Spleen (tissue), 13 donors: ENCODE results near the gene SLC25A28. TPM values are rescaled to one million over a fixed set of nuclear protein-coding genes. Genes with fewer than 3 reads are reported as not detected.
A peak's percentile ranks its signal among the peaks of the same experiment; 100 is the strongest.

Experiments
- DNase-seq: peaks from one replicate; pipeline ENCODE4 v3.0.0-alpha.2; 2020
- H3K27ac ChIP-seq, 8 donors: fragments of 200-600 bp; sonication (generic) in 7 of 8; 1 replicate in 4 of 8; 2 replicates in 4 of 8; pipeline versions ENCODE4 v1.5.0 to v1.8.0; 2016 to 2021; ENCODE audit warnings: inconsistent platforms in 4 of 8, mild to moderate bottlenecking in 4 of 8, moderate library complexity in 1 of 8
- H3K27me3 ChIP-seq, 7 donors: fragments of 200-600 bp; sonication (generic) in 6 of 7; replicated peaks in 1 of 7; 1 replicate in 4 of 7; 2 replicates in 3 of 7; pipeline versions ENCODE4 v1.5.0 to v1.8.0; 2016 to 2021; ENCODE audit warnings: inconsistent platforms in 3 of 7, mild to moderate bottlenecking in 1 of 7
- H3K36me3 ChIP-seq, 6 donors: fragments of 200-600 bp; sonication (generic) in 5 of 6; 1 replicate in 4 of 6; 2 replicates in 2 of 6; pipeline versions ENCODE4 v1.5.0 to v1.8.0; 2016 to 2021; ENCODE audit warnings: inconsistent platforms in 2 of 6
- H3K4me1 ChIP-seq, 6 donors: fragments of 200-600 bp; sonication (generic) in 5 of 6; 1 replicate in 3 of 6; 2 replicates in 3 of 6; pipeline versions ENCODE4 v1.5.0 to v1.8.0; 2016 to 2021; ENCODE audit warnings: inconsistent platforms in 3 of 6
- H3K4me3 ChIP-seq, 8 donors: fragments of 200-600 bp; sonication (generic) in 7 of 8; 1 replicate in 4 of 8; 2 replicates in 4 of 8; pipeline versions ENCODE4 v1.5.0 to v1.8.0; 2016 to 2021; ENCODE audit warnings: inconsistent platforms in 4 of 8, mild to moderate bottlenecking in 4 of 8, moderate library complexity in 2 of 8
- H3K9me3 ChIP-seq, 8 donors: fragments of 200-600 bp; sonication (generic) in 7 of 8; 1 replicate in 4 of 8; 2 replicates in 4 of 8; pipeline versions ENCODE4 v1.5.0 to v1.8.0; 2016 to 2021; ENCODE audit warnings: inconsistent platforms in 4 of 8
- POLR2A ChIP-seq, 3 donors: fragments of 450-650 bp; IDR thresholded peaks; one replicate each; pipeline ENCODE4 v1.5.1; 2017; ENCODE audit warnings: antibody characterized with exemption in 3 of 3, mild to moderate bottlenecking in 1 of 3
- POLR2AphosphoS5 ChIP-seq, 3 donors: sonication (generic); formaldehyde crosslinking; IDR thresholded peaks; one replicate each; pipeline ENCODE4 v1.5.1; 2017; ENCODE audit warnings: antibody characterized with exemption in 3 of 3
- WGBS, 5 donors: extraction: QIAGEN DNeasy Blood & Tissue Kit in 3 of 5; methylation state at CpG; one replicate each; pipeline versions ENCODE4 v1.1.5 to v1.1.7; 2013 to 2018; 5-methylcytosine and 5-hydroxymethylcytosine counted together
- intact Hi-C: fragments of 100-400 bp; cut with DNase I; formaldehyde crosslinking; loops from one replicate; pipeline ENCODE4 v1.15.0; 2023; ENCODE audit warnings: low total_unique reads
- long read RNA-seq, 2 donors: transcript quantifications; one replicate each; lab custom pipeline, GENCODE V29; 2026
- polyA plus RNA-seq, 3 donors: library from polyadenylated mRNA; stranded (reverse); fragments of 200-250 nt; gene quantifications; one replicate each; pipeline ENCODE4 v1.2.1, GENCODE V29; 2013
- total RNA-seq, 7 donors: library from RNA; depleted of rRNA in 3 of 7; stranded (reverse); fragments of >200 nt in 3 of 7; fragmentation: NEBNext Ultra II Directional in 4 of 7; extraction: Animal tissue kit (Norgen Biotek cat#: 25700) in 4 of 7; gene quantifications; one replicate each; pipeline versions ENCODE4 v1.1.0 to v1.2.1, GENCODE V29; 2016 to 2021
- TF ChIP-seq, protein P1 (sequence below), 11 experiments: fragments of 200-600 bp in 7 of 11; fragments of 450-650 bp in 4 of 11; sonication (generic) in 4 of 11; IDR thresholded peaks in 8 of 11; conservative IDR thresholded peaks in 3 of 11; 1 replicate in 7 of 11; 2 replicates in 4 of 11; pipeline versions ENCODE4 v1.4.0 to v1.8.0; 2016 to 2021; ENCODE audit warnings: antibody characterized with exemption in 11 of 11, inconsistent platforms in 4 of 11, mild to moderate bottlenecking in 1 of 11
- donor health status: healthy with polysubstance abuse.
- donor health status: DM: no; HTN: no; CAD: no; lungs with moderate emphysema.
- donor health status: DM: no; HTN: no; CAD: no.
- donor health status: Bipolar disorder and iron deficiency.
- donor health status: healthy.
- donor health status: DM: no; HTN: no; CAD: no.
- donor health status: DM: yes; HTN: yes; CAD: no.

Gene SLC25A28, protein sequence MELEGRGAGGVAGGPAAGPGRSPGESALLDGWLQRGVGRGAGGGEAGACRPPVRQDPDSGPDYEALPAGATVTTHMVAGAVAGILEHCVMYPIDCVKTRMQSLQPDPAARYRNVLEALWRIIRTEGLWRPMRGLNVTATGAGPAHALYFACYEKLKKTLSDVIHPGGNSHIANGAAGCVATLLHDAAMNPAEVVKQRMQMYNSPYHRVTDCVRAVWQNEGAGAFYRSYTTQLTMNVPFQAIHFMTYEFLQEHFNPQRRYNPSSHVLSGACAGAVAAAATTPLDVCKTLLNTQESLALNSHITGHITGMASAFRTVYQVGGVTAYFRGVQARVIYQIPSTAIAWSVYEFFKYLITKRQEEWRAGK
- 10 to 100 TPM; 33.9 to 67.1 (median 51.6) TPM for total RNA-seq
- 100 to 1,000 TPM in 1 of 3 donors, 10 to 100 TPM in 2; 54.0 to 120 (median 80.8) TPM for polyA plus RNA-seq
- long read RNA-seq, donor 1, transcript SLC25A28-201 (4 exons, 1,451 nt), result major isoform, 5 of 14 reads
- long read RNA-seq, donor 1, partial matches to known transcripts, result 7 of 14 reads
- long read RNA-seq, donor 1, other reads (novel, unspliced or antisense), result 0 of 14 reads
- long read RNA-seq, donor 2, partial matches to known transcripts, result 0 of 2 reads
- long read RNA-seq, donor 2, other reads (novel, unspliced or antisense), result 0 of 2 reads

DNA sequence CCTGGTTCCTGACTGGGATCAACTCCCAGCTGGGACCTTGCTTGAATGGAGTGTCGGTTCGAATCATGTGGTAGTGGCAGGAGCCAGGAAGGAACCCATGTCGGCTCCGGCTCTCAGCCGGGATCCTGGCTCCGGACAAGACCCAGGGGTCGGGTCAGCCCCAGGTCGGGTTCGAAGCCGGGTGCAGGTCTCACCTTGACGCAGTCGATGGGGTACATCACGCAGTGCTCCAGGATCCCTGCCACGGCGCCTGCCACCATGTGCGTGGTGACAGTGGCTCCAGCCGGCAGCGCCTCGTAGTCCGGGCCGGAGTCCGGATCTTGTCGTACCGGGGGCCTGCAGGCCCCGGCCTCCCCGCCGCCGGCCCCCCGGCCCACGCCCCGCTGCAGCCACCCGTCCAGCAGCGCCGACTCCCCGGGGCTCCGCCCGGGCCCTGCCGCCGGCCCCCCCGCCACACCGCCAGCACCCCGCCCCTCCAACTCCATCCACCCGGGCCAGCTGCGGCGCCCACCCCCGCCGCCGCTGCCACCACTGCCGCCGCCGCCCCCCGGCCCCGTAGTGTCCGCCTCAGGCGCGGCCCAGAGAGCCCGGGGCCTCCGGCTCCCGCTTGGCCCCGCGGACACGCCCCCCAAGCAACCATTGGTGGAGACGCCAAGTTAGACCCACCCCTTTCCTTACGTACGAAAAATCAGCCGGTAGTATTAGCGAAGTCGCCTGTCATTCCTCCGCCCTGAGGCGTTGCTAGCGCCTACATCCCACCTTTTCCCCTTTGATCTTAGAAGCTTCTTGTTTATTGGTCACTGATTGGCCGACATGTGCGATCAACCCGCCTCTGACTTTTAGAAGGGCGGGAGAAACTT is at the start of gene SLC25A28:
Gene SLC25A28, minus strand, starts transcription at position 589 of the 860 bp plus-strand sequence. Its CDS starts 104 bp downstream, at position 485.
- DNase-seq, result peak; percentile 97
- Histone ChIP-seq H3K27me3 (no peaks in the 10 kb centered on the region), H3K27ac (peak within 1 kb of the TSS; percentile 91 to 100 (median 99)), H3K4me1 (peaks cover 27 to 61% (median 52%) of the 10 kb centered on the region in 6 donors), H3K4me3 (peak within 1 kb of the TSS; percentile 68 to 93 (median 80)), H3K9me3 (no peaks in the 10 kb centered on the region), H3K36me3 (peaks cover 0 to 13% (median 0%) of the 10 kb centered on the region in 6 donors)
- TF ChIP-seq POLR2A (IDR thresholded peaks at IDR 0.05) (peak in 1 of 3 donors; percentile 43), POLR2AphosphoS5 (IDR thresholded peaks at IDR 0.05) (peak in 1 of 3 donors; percentile 37)
- TF ChIP-seq, protein P1, sequence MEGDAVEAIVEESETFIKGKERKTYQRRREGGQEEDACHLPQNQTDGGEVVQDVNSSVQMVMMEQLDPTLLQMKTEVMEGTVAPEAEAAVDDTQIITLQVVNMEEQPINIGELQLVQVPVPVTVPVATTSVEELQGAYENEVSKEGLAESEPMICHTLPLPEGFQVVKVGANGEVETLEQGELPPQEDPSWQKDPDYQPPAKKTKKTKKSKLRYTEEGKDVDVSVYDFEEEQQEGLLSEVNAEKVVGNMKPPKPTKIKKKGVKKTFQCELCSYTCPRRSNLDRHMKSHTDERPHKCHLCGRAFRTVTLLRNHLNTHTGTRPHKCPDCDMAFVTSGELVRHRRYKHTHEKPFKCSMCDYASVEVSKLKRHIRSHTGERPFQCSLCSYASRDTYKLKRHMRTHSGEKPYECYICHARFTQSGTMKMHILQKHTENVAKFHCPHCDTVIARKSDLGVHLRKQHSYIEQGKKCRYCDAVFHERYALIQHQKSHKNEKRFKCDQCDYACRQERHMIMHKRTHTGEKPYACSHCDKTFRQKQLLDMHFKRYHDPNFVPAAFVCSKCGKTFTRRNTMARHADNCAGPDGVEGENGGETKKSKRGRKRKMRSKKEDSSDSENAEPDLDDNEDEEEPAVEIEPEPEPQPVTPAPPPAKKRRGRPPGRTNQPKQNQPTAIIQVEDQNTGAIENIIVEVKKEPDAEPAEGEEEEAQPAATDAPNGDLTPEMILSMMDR (IDR thresholded peaks at IDR 0.05 in 8 of 11, conservative IDR thresholded peaks at IDR 0.05 in 3 of 11), result peak in 3 of 11 experiments; percentile 18 to 34 (median 26)
- WGBS, 5 donors, result 0 to 1% (median 1%) methylated on average over 18 to 75 of the region's 75 CpGs
- intact Hi-C loops, result loop anchor here (5.0 to 10.0 kb wide), 2 partner anchors 95 to 183 kb away; no protein-coding TSS in a partner anchor

DNA sequence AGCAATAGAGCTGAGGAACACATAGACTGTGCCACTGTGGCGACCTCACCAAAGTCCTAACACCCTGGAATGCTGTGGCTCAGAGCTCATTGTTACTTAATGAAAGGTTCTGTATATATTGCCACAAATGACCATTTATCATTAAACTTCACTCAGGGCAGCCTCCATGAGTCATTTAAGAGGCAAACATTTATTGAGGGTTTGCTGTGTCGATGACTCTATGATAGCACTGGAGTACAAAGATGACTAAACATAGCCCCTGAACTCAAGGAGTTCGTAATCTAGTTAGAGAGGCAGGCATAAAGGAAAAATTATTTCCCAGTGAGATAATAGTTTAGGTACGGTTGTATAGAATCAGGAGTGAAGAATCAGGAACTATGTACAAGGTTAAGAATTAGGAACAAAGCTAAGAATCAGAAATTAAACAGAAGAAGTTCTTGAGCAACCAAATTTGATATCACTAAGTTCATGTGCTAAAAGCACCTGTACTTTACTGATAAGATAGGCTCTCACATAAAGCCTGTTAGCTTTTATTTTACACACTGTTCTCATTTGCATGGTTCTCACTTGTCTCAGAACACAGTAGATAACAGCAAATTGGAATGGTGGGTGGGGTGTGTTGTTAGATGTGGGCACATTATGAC is 47.0 kb upstream of the SLC25A28 start:
- intact Hi-C loops, result no loop called here
- no peak for DNase-seq
- WGBS, 5 donors, result 87 to 95% (median 89%) methylated on average over 4 of the region's 4 CpGs

DNA sequence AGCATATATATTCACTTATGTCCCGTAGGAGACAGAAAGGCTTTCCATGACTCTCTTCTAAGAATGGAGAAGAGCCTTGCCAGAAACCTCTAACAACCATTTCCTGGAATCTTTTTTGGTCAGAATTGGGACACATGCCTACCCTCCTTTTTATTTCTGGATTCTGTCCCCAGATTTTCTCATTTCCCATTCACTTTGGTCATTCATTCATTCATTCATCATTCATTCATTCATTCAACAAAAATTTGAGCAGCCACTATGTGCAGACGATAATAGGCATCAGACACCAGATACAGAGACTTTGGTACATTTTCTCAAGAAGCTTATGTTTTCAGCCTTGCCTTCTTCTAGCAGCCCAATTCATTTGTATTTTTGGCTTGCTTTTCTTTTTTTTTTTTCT is 45.1 kb upstream of the SLC25A28 start:
- 92 to 98% (median 92%) methylated on average over 2 of the region's 2 CpGs for WGBS, 5 donors
- peaks cover 0 to 28% (median 10%) of the 10 kb centered on the region in 6 donors for H3K4me1 ChIP-seq
- TF ChIP-seq, protein P1 (IDR thresholded peaks at IDR 0.05 in 8 of 11, conservative IDR thresholded peaks at IDR 0.05 in 3 of 11), result no peak
- TF ChIP-seq POLR2A (IDR thresholded peaks at IDR 0.05), result no peak
- TF ChIP-seq POLR2AphosphoS5 (IDR thresholded peaks at IDR 0.05), result no peak
- no peak for DNase-seq
- H3K4me3 ChIP-seq, result no peak overlapping the region
- intact Hi-C loops, result no loop called here
- H3K36me3 ChIP-seq, result peaks cover 0 to 72% (median 4%) of the 10 kb centered on the region in 6 donors
- no peaks in the 10 kb centered on the region for H3K27me3 ChIP-seq
- H3K27ac ChIP-seq, result no peak overlapping the region
- H3K9me3 ChIP-seq, result no peaks in the 10 kb centered on the region

More for the DNA sequence above, 47.0 kb upstream of the SLC25A28 start:
- TF ChIP-seq POLR2A (IDR thresholded peaks at IDR 0.05) (no peak), POLR2AphosphoS5 (IDR thresholded peaks at IDR 0.05) (no peak)
- TF ChIP-seq, protein P1 (IDR thresholded peaks at IDR 0.05 in 8 of 11, conservative IDR thresholded peaks at IDR 0.05 in 3 of 11), result no peak
- Histone ChIP-seq H3K27me3 (no peaks in the 10 kb centered on the region), H3K9me3 (no peaks in the 10 kb centered on the region), H3K4me3 (no peak overlapping the region), H3K27ac (no peak overlapping the region), H3K36me3 (peaks cover 0 to 84% (median 7%) of the 10 kb centered on the region in 6 donors), H3K4me1 (peaks cover 0 to 9% (median 0%) of the 10 kb centered on the region in 6 donors)
